Endothelial cell of umbilical vein (primary cell): Measurements from ENCODE around the gene ZNF12. TPM values are rescaled to one million over a fixed set of nuclear protein-coding genes. Genes with fewer than 3 reads are reported as not detected.

Source experiments
- BruUV-seq: library from RNA; stranded (reverse); fragments of 400-500 nt; replicated peaks from 2 replicates; lab custom pipeline; 2021; lab: Mats Ljungman, UMichigan
- CTCF ChIA-PET: fragments of 300-600, 350-600 bp; sonication (Branson Sonifier 250); formaldehyde crosslinking; loops from one replicate; lab custom pipeline; 2021; ENCODE audit warnings: antibody characterized with exemption, inconsistent platforms; lab: Charles Lee
- POLR2A ChIA-PET: fragments of 300-600, 350-600 bp; sonication (Branson Sonifier 250); formaldehyde crosslinking; loops from one replicate; lab custom pipeline; 2021; ENCODE audit warnings: antibody characterized with exemption, inconsistent platforms; lab: Charles Lee
- DNase-seq: peaks from one replicate; pipeline ENCODE4 v3.0.0-alpha.2; 2011; ENCODE audit warnings: low read depth, low spot score
- FAIRE-seq: peaks from 2 replicates; lab custom pipeline; 2011; peaks lifted over from hg19 to GRCh38; lab: Jason Lieb, UNC
- H2AFZ ChIP-seq: 2 replicates; pipeline ENCODE4 v1.6.0; 2012; ENCODE audit warnings: low read depth, low read length, control low read depth, inconsistent platforms
- H3K27ac ChIP-seq: 2 replicates; pipeline ENCODE4 v1.5.1; 2011; ENCODE audit warnings: low read depth, mild to moderate bottlenecking, control low read depth, low read length, moderate library complexity; ENCODE audit not compliant: insufficient read depth
- H3K27me3 ChIP-seq, 2 experiments: 2 replicates each; pipeline versions ENCODE4 v1.6.0 to v1.6.1; 2011; ENCODE audit warnings: low read length in 2 of 2, mixed read lengths in 1 of 2; ENCODE audit not compliant: control insufficient read depth in 2 of 2, insufficient read depth in 2 of 2
- H3K36me3 ChIP-seq, 2 experiments: 2 replicates in 1 of 2; 3 replicates in 1 of 2; pipeline ENCODE4 v1.5.1; 2011; ENCODE audit warnings: low read length in 2 of 2, mild to moderate bottlenecking in 1 of 2, moderate library complexity in 1 of 2; ENCODE audit not compliant: control insufficient read depth in 2 of 2, insufficient read depth in 2 of 2; ENCODE audit errors: extremely low read depth in 1 of 2
- H3K4me1 ChIP-seq: 3 replicates; pipeline ENCODE4 v1.5.1; 2011; ENCODE audit warnings: mild to moderate bottlenecking, low read length; ENCODE audit not compliant: control insufficient read depth, insufficient read depth; ENCODE audit errors: extremely low read depth
- H3K4me2 ChIP-seq: 2 replicates; pipeline ENCODE4 v1.6.1; 2011; ENCODE audit warnings: low read length, control low read depth, mixed read lengths; ENCODE audit not compliant: insufficient read depth
- H3K4me3 ChIP-seq, 3 experiments: fragments of 200-600 bp in 1 of 3; sonication (generic), shearing (Covaris generic) in 1 of 3; replicated peaks in 1 of 3; 2 replicates each; pipeline ENCODE4 v1.5.1; 2011 to 2016; ENCODE audit warnings: control low read depth in 3 of 3, low read length in 3 of 3, mild to moderate bottlenecking in 2 of 3, inconsistent platforms in 1 of 3, low read depth in 1 of 3, moderate library complexity in 1 of 3; ENCODE audit not compliant: insufficient read depth in 1 of 3
- H3K79me2 ChIP-seq: 2 replicates; pipeline ENCODE4 v1.6.0; 2012; ENCODE audit warnings: low read length, inconsistent platforms; ENCODE audit not compliant: control insufficient read depth, insufficient read depth
- H3K9ac ChIP-seq: replicated peaks from 2 replicates; pipeline ENCODE3; 2011; ENCODE audit warnings: low read length, control low read depth; ENCODE audit not compliant: insufficient read depth; ENCODE audit errors: extremely low read depth
- H3K9me1 ChIP-seq: replicated peaks from 3 replicates; pipeline ENCODE4 v1.6.0; 2011; ENCODE audit warnings: mild to moderate bottlenecking, low read length; ENCODE audit not compliant: control insufficient read depth, insufficient read depth; ENCODE audit errors: extremely low read depth
- H3K9me3 ChIP-seq: replicated peaks from 2 replicates; pipeline ENCODE4 v1.5.1; 2012; ENCODE audit warnings: low read length, inconsistent platforms; ENCODE audit not compliant: control insufficient read depth, insufficient read depth
- H4K20me1 ChIP-seq: replicated peaks from 2 replicates; pipeline ENCODE3; 2011; ENCODE audit warnings: mild to moderate bottlenecking, low read length; ENCODE audit not compliant: control insufficient read depth, insufficient read depth; ENCODE audit errors: extremely low read depth
- EZH2 ChIP-seq: IDR thresholded peaks from 2 replicates; pipeline ENCODE4 v1.6.1; 2012; ENCODE audit warnings: borderline replicate concordance, low read depth, mild to moderate bottlenecking, moderate library complexity, low read length, inconsistent platforms; ENCODE audit not compliant: severe bottlenecking
- FOS ChIP-seq: IDR thresholded peaks from 2 replicates; pipeline ENCODE4 v1.6.1; 2011; ENCODE audit warnings: mild to moderate bottlenecking, low read length, moderate library complexity, borderline replicate concordance; ENCODE audit not compliant: insufficient read depth
- GATA2 ChIP-seq: IDR thresholded peaks from 2 replicates; pipeline ENCODE4 v1.7.0; 2011; ENCODE audit warnings: low read depth, mild to moderate bottlenecking, moderate library complexity, mixed read lengths, low read length; ENCODE audit not compliant: insufficient read length, insufficient read depth
- JUN ChIP-seq: IDR thresholded peaks from 2 replicates; pipeline ENCODE4 v1.6.1; 2011; ENCODE audit warnings: borderline replicate concordance, low read depth; ENCODE audit not compliant: insufficient read length, insufficient read depth
- MYC ChIP-seq: IDR thresholded peaks from one replicate; pipeline ENCODE4 v1.6.1; 2011; ENCODE audit warnings: mild to moderate bottlenecking, low read depth, low read length
- POLR2A ChIP-seq: IDR thresholded peaks from 2 replicates; pipeline ENCODE4 v1.6.1; 2012; ENCODE audit warnings: low read depth, mild to moderate bottlenecking, control low read depth, low read length
- POLR2AphosphoS5 ChIP-seq: IDR thresholded peaks from 2 replicates; pipeline ENCODE4 v1.6.1; 2012; ENCODE audit warnings: low read depth, mild to moderate bottlenecking, control low read depth, low read length, moderate library complexity; ENCODE audit not compliant: insufficient read depth
- dilution Hi-C: fragments of 300-500 bp; cut with MboI; formaldehyde crosslinking; loops from one replicate; pipeline ENCODE4 v1.15.0; 2019; ENCODE audit warnings: low sequenced_read_pairs; ENCODE audit not compliant: extremely low pct_ligation_motif_present
- intact Hi-C: fragments of 100-400 bp; cut with micrococcal nuclease; formaldehyde crosslinking; loops from one replicate; pipeline ENCODE4 v1.10.0; 2022
- polyA plus RNA-seq, 4 experiments: library from polyadenylated mRNA; depleted of rRNA in 3 of 4; stranded (reverse) in 3 of 4; unstranded in 1 of 4; fragments of >200 nt; gene quantifications; 2 replicates each; pipeline versions ENCODE4 v1.2.1 to v1.2.3, GENCODE V29; 2011 to 2012; ENCODE audit warnings: missing spikeins in 1 of 4
- total RNA-seq: library from RNA; stranded (reverse); gene quantifications from 2 replicates; pipeline ENCODE4 v1.2.3, GENCODE V29; 2021
- TF ChIP-seq, protein P1 (sequence below): IDR thresholded peaks from 2 replicates; pipeline ENCODE4 v1.6.1; 2011; ENCODE audit not compliant: insufficient read depth, insufficient read length
- TF ChIP-seq, protein P2 (sequence below), 2 donors: IDR thresholded peaks; 1 replicate in 1 of 2; 2 replicates in 1 of 2; pipeline ENCODE4 v1.5.1; 2011; ENCODE audit warnings: low read length in 2 of 2, mild to moderate bottlenecking in 2 of 2, moderate library complexity in 2 of 2, control low read depth in 1 of 2, inconsistent platforms in 1 of 2, low read depth in 1 of 2; ENCODE audit not compliant: insufficient read depth in 1 of 2; ENCODE audit errors: extremely low read depth in 1 of 2

ZNF12 gene
- total and polyA plus RNA-seq, 2 donors (not counting 3 experiments of a cell fraction or from before 2014, with no cell fraction given): 5.0 to 13.4 TPM

DNA sequence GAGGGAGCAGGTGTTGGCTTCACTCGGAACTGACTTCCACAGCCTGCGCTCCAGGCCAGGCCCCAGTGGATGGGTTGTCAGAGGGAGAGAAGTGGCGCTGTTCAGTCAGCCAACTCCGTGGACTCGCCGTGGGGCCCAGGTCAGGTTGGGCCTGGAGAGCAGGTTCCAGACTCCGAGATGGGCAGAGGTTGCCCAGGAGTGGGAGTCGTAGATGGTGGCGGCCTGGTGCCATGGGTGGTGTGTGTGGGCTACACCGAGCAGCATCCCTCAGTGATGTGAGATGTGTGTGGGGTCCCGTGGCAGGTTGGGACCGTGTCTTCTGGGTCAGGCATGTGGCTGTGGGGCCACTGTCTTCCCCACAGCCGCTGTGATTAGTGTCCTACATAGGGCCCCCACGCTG is 59.2 kb downstream of the ZNF12 start:
- Histone ChIP-seq H3K4me3 (no peak overlapping the region), H3K9me1 (no peaks in the 10 kb centered on the region), H3K27ac (no peak overlapping the region), H4K20me1 (no peaks in the 10 kb centered on the region), H3K9me3 (no peaks in the 10 kb centered on the region), H3K4me2 (no peak overlapping the region), H3K9ac (no peak overlapping the region), H3K4me1 (no peaks in the 10 kb centered on the region), H3K36me3 (peaks cover 8 to 38% of the 10 kb centered on the region in 2 experiments), H3K79me2 (no peaks in the 10 kb centered on the region), H2AFZ (no peak overlapping the region), H3K27me3 (no peaks in the 10 kb centered on the region)
- DNase-seq (no peak), FAIRE-seq (no peak)
- BruUV-seq: no TSS peak
- intact Hi-C loops: no loop called here
- POLR2A ChIA-PET: no interaction called here
- dilution Hi-C loops: no loop called here
- CTCF ChIA-PET: no interaction called here
- no peak for TF ChIP-seq POLR2A
- TF ChIP-seq, protein P1, sequence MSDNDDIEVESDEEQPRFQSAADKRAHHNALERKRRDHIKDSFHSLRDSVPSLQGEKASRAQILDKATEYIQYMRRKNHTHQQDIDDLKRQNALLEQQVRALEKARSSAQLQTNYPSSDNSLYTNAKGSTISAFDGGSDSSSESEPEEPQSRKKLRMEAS: no peak
- TF ChIP-seq POLR2AphosphoS5: no peak
- TF ChIP-seq, protein P2, sequence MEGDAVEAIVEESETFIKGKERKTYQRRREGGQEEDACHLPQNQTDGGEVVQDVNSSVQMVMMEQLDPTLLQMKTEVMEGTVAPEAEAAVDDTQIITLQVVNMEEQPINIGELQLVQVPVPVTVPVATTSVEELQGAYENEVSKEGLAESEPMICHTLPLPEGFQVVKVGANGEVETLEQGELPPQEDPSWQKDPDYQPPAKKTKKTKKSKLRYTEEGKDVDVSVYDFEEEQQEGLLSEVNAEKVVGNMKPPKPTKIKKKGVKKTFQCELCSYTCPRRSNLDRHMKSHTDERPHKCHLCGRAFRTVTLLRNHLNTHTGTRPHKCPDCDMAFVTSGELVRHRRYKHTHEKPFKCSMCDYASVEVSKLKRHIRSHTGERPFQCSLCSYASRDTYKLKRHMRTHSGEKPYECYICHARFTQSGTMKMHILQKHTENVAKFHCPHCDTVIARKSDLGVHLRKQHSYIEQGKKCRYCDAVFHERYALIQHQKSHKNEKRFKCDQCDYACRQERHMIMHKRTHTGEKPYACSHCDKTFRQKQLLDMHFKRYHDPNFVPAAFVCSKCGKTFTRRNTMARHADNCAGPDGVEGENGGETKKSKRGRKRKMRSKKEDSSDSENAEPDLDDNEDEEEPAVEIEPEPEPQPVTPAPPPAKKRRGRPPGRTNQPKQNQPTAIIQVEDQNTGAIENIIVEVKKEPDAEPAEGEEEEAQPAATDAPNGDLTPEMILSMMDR (IDR thresholded peaks at IDR 0.05; ENCODE audit: extremely low read depth in 1 of 2, insufficient read depth in 1 of 2, low read depth in 1 of 2, low read length in 2 of 2): no peak
- no peak for TF ChIP-seq JUN
- TF ChIP-seq MYC: no peak

- peaks cover 8 to 38% of the 10 kb centered on the region in 2 experiments for H3K36me3 ChIP-seq
- H3K9me1 ChIP-seq: no peaks in the 10 kb centered on the region
- H3K27me3 ChIP-seq: no peaks in the 10 kb centered on the region
- DNase-seq (no peak), FAIRE-seq (no peak)
- no peaks in the 10 kb centered on the region for H3K79me2 ChIP-seq
- ChIA-PET POLR2A (no interaction called here), CTCF (no interaction called here)
- H2AFZ ChIP-seq: no peak overlapping the region
- TF ChIP-seq JUN (no peak), POLR2A (no peak), EZH2 (no peak), FOS (no peak), POLR2AphosphoS5 (no peak), MYC (no peak), GATA2 (no peak)
- TF ChIP-seq, protein P2 (IDR thresholded peaks at IDR 0.05; ENCODE audit: extremely low read depth in 1 of 2, insufficient read depth in 1 of 2, low read depth in 1 of 2, low read length in 2 of 2): no peak
- TF ChIP-seq, protein P1: no peak
- H3K9ac ChIP-seq: no peak overlapping the region
- BruUV-seq: no TSS peak
- H3K9me3 ChIP-seq: no peaks in the 10 kb centered on the region
- no peaks in the 10 kb centered on the region for H4K20me1 ChIP-seq
- H3K4me3 ChIP-seq: no peak overlapping the region
- no peaks in the 10 kb centered on the region for H3K4me1 ChIP-seq
- dilution Hi-C loops (no loop called here), intact Hi-C loops (no loop called here)
- no peak overlapping the region for H3K4me2 ChIP-seq
- H3K27ac ChIP-seq: no peak overlapping the region
Observed at GRCh38 chr7:6647080-6647479, 59.7 kb downstream of the ZNF12 start.
